ENCODE data around the gene LDLRAP1. TPM values are rescaled to one million over a fixed set of nuclear protein-coding genes. Genes with fewer than 3 reads are reported as not detected.

LDLRAP1 gene
- total RNA-seq, 6 experiments from 2014 or later: 10.4 to 14.1 (median 12.7) TPM

DNA sequence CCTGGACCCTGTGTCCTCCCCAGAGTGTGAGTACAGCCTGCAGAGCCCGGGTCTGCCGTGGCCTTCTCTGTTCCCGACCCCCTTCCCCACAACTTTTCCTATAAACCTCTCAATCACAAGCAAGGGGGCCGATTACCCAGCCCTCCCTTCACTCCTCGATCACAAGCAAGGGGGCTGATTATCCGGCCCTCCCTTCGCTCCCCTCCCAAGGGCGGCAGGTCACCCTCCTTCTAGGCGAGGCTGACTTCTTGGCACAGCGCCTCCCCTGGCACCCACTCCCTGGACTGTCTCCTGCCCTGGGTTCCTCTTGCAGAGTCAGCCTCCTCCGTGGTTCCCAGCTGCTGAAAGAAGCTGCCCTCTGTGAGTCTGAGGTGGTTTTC, 12.3 kb upstream of the LDLRAP1 start:
- Mint-ChIP-seq H3K9me3 (no peaks in the 10 kb centered on the region; the same call in 1 of the 2 replicates), H3K4me3 (no peak overlapping the region), H3K4me1 (ENCODE audit: low read depth) (0 out of 2 replicates have a peak, but pooled peaks cover 5% of the 10 kb centered on the region), H3K27me3 (ENCODE audit: insufficient read depth) (peaks cover 21% of the 10 kb centered on the region), H3K27ac (no peak overlapping the region), H3K36me3 (ENCODE audit: low read depth) (no peaks in the 10 kb centered on the region)
- no peak for DNase-seq
- TF ChIP-seq, protein P1, sequence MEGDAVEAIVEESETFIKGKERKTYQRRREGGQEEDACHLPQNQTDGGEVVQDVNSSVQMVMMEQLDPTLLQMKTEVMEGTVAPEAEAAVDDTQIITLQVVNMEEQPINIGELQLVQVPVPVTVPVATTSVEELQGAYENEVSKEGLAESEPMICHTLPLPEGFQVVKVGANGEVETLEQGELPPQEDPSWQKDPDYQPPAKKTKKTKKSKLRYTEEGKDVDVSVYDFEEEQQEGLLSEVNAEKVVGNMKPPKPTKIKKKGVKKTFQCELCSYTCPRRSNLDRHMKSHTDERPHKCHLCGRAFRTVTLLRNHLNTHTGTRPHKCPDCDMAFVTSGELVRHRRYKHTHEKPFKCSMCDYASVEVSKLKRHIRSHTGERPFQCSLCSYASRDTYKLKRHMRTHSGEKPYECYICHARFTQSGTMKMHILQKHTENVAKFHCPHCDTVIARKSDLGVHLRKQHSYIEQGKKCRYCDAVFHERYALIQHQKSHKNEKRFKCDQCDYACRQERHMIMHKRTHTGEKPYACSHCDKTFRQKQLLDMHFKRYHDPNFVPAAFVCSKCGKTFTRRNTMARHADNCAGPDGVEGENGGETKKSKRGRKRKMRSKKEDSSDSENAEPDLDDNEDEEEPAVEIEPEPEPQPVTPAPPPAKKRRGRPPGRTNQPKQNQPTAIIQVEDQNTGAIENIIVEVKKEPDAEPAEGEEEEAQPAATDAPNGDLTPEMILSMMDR (IDR thresholded peaks at IDR 0.05): no peak

DNA sequence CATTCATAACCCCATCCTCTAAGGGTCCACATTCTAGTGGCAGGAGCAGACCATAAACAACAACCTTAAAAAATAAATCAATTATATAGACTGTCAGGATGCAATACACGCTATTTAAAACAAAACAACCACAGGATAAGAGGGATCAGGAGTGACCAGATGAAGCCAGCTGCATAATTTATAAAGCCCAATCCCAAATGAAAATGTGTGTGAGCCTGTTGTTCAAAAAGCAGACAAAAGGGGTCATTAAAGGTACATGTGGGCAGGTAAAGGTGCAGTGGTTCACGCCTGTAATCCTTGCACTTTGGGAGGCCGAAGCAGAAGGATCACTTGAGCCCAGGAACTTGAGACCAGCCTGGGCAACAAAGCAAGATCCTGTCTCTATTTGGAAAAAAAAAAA, 10.4 kb upstream of the LDLRAP1 start:
- Mint-ChIP-seq H3K27me3 (ENCODE audit: insufficient read depth) (peaks cover 31% of the 10 kb centered on the region), H3K4me3 (no peak overlapping the region), H3K4me1 (ENCODE audit: low read depth) (0 out of 2 replicates have a peak, but pooled peaks cover 5% of the 10 kb centered on the region), H3K27ac (no peak overlapping the region), H3K9me3 (no peaks in the 10 kb centered on the region; the same call in 1 of the 2 replicates), H3K36me3 (ENCODE audit: low read depth) (no peaks in the 10 kb centered on the region)
- DNase-seq: no peak
- TF ChIP-seq, protein P1 (IDR thresholded peaks at IDR 0.05): no peak

DNA sequence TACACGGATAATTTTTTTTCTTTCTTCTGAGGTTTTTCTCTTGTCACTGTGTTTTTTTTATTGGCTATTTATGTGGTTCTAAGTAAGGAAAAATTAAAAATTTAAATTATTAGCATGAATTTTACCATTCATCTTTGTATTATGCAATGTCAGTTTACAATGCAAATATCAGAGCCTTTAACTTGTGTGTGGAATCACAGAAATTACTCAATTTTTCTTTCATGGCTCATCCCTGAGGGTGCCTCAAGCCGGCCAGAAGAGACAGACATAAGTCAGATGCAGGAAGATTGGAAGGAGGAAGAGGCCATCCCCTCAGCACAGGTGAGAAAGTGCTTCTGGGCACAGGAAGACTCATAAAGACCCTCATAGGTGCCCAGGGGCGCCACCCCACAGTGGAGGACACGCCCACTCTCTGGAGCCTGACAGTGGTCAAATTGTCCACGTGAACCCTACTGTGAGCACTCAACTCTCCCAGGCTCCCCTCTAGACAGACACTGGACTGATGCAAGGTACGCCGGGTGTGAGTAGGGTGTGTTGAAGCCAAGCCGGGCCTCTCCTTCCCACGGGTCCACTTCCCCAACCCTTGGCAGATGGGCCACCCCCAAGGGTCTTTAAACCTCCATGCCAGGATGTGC, 9.5 kb upstream of the LDLRAP1 start:
- Mint-ChIP-seq H3K36me3 (ENCODE audit: low read depth) (no peaks in the 10 kb centered on the region), H3K27me3 (ENCODE audit: insufficient read depth) (peaks cover 29% of the 10 kb centered on the region), H3K4me1 (ENCODE audit: low read depth) (peaks cover 5% of the 10 kb centered on the region; the same call in 1 of the 2 replicates), H3K4me3 (no peak overlapping the region), H3K9me3 (no peaks in the 10 kb centered on the region; the same call in 1 of the 2 replicates), H3K27ac (no peak overlapping the region)
- DNase-seq: no peak
- TF ChIP-seq, protein P1 (IDR thresholded peaks at IDR 0.05): no peak

DNA sequence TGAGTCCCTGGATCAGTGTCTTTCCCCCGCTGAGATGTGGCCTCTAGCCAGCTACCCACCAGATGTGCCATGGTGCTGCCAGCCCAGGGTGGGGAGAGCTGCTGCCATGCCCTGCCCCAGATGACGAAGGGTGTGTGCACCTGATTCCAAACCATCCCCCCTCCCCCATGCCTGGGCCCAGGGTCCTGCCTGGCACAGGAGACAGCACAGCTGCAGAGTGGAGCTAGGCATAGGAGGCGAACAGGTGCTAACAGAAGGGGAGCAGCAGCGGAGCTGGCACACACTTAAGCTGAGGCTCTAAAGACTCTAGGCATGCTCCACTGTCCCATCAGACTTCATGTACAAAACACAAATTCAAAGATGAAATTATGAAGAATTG, 9.0 kb upstream of the LDLRAP1 start:
- Mint-ChIP-seq H3K4me3 (no peak overlapping the region), H3K27ac (no peak overlapping the region), H3K9me3 (no peaks in the 10 kb centered on the region), H3K4me1 (ENCODE audit: low read depth) (peaks cover 5% of the 10 kb centered on the region; the same call in 1 of the 2 replicates), H3K36me3 (ENCODE audit: low read depth) (no peaks in the 10 kb centered on the region), H3K27me3 (ENCODE audit: insufficient read depth) (peaks cover 29% of the 10 kb centered on the region)
- no peak for DNase-seq
- TF ChIP-seq, protein P1 (IDR thresholded peaks at IDR 0.05): no peak

DNA sequence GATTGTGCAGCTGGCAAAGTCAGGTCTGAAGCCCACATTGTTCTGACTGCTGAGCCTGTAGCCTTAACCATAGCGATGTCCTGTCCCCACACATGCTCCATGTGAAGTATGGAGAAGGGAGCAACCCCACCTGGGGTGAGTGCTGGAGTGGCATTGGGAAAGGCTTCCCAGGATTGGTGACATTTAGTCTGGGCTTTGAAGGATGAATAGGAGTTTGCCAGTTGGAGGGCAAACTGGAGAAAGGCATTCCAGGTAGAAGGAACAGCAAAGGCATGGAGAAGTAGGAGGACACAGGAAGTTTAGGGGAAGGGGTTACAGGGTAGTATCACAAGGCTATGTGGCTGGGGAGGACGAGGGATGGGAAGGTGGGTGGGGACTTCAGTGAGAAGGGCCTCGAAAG, 7.3 kb upstream of the LDLRAP1 start:
- Mint-ChIP-seq H3K27ac (no peak overlapping the region), H3K4me3 (no peak overlapping the region), H3K9me3 (no peaks in the 10 kb centered on the region), H3K27me3 (ENCODE audit: insufficient read depth) (peaks cover 23% of the 10 kb centered on the region), H3K4me1 (ENCODE audit: low read depth) (peaks cover 5% of the 10 kb centered on the region; the same call in 1 of the 2 replicates), H3K36me3 (ENCODE audit: low read depth) (no peaks in the 10 kb centered on the region)
- DNase-seq: no peak
- TF ChIP-seq, protein P1 (IDR thresholded peaks at IDR 0.05): no peak

All from HFFc6 (cell line).